ENCODE results near the gene FOLR2.
"Not testable (repeated sequence)": the region's sequence is repeated elsewhere in the genome, so short reads cannot be mapped to it uniquely, and the experiment has no call there.

Gene FOLR2

DNA sequence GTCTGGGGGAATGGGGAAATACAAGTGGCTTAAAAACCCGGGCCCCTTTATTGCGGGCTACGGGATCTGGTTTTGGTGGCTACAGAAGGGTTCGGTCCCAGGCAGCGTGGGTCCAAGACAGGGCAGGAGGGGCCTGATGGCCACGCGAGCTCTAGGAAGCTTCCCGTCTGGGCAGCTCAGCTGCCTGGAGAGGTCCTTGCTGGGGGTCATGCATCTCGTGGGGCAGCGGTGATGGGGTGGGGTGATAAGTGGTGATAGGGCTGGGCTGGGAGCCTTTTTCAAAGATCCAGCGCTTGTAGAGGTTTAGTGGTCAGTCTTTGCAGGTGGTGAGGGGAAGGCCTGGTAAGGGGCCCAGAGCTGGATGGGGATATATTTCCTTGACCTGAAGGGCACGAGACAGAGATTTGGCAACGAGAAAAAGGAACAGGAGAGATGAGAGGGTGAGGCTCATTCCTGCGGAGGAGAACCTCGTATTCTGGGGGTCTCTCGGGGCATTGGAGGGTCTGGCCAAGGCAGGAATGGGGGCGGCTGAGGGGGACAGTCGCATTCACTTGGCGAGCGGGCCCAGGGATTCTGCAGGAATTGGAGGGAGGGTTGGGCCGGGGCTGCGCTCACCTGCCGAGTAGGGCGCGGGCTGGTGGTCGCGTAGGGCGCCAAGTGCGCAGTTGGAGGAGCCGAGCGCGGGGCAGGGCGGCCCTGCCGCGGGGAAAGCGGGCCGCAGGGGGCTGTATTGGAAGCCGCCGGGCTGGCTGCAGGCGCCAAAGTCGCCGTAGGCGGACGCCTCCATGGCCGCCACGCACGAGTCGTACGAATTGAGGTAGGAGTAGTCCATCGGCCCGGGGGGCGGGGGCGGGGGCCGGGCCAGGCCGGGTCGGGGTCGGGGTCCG, 26.8 kb downstream of the FOLR2 start:
- DNase-seq = no peak

DNA sequence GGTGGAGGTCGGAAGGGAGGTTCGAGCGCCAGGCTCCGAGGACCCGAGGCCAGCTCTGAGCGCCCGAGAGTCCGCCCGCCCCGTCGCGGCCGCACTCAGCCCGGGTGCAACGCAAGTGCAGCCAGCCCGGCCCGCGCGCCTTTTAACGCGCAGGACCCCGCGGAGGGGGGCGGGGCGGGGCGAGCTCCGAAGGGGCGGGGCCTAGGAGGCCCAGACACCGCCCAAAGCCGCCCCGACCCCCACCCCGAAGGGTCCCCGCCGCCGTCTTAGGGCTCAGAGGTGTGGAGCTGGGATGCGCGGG, 27.4 kb downstream of the FOLR2 start, which contains the start of gene PHOX2A:
TSS of gene PHOX2A (minus strand) at position 117 of the 301 bp plus-strand sequence. CDS start 172 bp downstream, outside the sequence.
- DNase-seq = no peak

DNA sequence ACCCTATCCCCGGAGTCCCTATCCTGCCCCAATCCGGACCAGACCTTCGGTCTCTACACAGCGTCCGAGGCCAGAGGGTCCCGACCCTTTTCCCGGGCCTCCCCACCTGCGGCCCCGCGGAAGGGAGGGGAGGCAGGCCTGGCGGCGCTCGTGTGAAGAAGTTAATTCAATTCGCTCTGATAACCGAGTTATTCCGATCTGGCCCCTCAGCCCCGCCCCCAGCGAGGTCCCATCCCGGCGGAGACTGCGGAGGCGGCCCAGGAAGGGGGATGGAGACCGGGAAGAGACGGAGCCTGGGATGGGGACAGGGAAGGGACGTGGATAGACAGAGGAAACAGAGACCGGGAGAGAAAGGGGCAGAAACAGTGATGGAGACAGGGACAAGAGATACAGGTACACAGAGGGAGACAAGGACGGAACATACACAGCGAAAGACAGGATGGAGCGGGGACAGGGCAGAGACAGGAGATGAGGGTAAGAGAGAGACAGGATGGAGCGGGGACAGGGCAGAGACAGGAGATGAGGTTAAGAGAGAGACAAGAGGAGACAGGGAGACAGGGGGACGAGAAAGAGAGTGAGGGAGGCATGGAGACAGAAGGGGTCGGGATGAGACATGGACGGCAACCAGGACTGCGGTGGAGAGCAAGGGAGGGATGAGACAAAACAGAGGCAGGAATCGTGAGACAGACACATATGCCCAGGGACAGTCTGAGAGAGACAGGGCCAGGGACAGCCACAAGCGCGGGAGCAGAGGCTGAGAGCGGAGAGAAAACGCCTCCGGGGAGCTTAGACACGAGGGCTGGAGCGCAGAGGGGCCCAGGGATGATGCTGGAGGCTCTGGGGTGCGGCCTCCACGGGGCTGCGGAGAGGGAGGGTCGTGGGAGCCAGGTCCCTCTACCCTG, 28.0 kb downstream of the FOLR2 start:
- no peak for DNase-seq

DNA sequence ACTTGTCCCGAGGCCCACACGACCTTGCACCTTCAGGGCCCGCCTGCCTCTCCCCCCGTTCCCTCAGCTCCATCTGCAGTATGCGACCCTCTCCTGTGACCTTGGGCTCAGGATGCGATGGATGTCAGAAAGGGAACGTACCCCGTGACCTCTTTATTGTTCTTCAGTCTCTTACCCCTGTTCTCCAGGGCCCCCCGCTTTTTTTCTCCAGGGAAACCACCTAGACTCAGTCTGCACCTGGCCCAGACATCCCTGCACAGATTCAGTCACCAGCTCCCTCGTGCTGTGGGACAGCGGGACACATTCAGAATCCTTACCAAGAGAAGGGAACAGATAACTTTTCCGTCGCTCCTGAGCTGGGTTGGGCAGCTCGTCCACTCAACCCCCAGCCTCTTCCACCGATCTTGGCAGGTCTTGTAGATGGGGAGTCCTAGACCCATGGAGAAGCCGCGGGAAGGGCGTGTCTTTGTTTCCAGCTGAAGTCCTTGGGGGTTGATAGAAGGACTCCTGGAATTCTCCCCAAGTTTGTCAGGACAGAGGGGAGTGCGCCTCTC, 28.7 kb downstream of the FOLR2 start:
- DNase-seq = no peak

DNA sequence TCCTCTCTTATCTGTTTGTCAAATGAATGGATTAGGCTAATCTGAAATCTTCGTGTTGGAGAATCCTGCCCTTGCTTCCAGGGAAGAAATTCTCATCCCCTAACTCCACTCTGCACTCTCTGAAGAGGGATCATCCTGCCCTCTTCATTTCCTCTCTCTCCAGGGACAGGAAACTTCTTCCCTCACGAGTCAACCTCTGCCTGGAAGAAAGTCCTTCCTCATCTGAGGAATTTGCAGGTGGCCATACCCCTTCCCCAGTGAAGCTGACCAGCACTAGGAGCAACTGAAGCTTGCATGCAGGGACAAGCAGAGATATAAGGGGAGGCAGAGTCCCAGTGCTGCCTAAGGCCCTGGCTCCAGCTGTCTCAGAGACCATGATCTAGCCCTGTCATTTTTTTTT, 31.0 kb downstream of the FOLR2 start:
- no peak for DNase-seq

DNA sequence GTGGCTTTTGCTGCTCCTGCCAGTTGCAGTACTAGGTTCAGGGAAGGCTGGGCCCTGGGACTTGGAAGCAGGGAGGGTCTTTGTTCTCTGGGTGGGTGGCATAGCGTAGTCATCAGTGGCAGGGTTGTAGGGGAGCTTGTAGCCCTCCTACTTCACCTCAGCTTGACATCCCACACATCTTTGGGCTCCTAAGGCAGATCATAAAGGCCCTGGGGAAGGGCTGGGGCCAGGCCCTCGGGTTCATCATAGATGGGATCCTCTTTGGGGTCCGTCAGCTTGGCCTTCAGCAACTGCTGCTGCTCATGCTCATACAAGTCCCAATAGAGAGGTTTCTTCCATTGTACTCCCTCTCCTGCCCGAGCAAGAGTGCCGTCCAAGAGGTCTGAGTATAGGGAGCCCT, 33.4 kb downstream of the FOLR2 start:
- no peak for DNase-seq

DNA sequence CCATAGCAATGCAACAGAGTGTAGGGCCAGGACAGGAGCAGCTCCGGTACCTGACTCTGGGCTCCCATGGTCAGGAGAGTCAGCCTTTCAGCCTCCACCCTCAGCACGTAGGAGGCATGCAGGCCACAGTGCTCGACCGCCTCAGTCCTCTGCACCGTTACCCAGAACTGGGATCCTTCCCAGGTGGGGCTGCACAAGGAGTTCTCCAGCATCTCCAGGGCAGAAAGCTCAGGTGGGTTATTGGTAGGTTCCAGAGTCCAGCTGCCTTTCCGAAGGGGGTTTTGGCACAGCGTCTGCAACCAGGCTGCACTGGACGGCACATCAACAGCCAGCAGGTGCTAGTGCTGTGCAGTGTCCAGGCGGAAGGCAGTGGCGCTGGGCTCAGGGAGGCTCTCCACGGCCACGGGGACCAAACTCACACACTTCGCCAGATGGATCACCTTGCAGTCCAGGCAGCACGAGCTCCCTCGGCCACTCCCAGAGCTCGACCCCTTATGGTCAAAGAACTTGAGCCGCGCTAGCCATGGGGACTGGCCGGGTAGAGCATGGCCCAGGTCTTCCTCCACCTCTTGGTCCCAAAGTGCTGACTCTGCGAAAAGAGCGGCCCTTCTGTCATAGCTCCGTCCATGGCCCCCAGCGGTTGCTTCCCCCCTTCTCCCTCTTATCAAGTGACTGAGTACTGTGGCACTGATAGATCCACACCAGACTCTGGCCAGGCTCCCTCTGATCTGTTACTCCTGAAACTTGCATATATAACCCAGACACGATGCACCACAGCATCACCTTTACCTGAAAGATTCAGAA, 34.3 kb downstream of the FOLR2 start:
- no peak for DNase-seq

DNA sequence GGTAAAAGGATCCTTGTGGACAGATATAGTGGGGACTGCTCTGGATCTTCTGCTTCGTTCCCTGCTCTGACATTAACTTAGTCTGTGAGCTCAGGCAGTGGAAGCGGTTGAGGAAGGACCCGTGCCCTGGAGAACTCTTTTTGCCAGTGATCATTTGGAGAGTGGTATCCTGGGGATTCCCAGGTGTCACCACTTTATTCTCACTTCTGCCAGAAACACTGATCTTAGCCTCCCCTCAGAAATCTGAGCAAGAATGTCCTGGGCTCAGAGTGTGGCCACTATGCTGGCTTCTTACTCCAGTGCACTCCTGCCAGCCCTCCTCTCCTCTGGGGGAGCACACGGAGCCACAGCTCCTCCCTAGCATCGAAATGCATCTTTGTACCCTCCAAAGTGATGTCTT, 35.0 kb downstream of the FOLR2 start:
- no peak for DNase-seq

DNA sequence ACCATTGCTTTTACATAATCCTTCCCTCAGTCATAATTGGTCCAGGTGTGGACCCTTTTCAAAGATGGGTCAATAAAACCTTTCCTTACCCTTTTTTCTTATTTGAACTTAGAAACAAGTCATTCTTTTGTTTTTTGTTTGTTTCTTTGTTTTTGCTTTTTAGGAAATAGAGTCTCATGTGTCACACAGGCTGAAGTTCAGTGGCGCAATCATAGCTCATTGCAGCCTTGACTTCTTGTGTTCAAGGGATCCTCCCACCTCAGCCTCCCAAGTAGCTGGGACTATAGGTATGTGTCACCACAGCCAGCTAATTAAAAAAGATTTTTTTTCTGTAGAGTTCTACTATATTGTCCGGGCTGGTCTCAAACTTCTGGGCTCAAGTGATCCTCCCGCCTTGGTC, 36.8 kb downstream of the FOLR2 start:
- DNase-seq = no peak

DNA sequence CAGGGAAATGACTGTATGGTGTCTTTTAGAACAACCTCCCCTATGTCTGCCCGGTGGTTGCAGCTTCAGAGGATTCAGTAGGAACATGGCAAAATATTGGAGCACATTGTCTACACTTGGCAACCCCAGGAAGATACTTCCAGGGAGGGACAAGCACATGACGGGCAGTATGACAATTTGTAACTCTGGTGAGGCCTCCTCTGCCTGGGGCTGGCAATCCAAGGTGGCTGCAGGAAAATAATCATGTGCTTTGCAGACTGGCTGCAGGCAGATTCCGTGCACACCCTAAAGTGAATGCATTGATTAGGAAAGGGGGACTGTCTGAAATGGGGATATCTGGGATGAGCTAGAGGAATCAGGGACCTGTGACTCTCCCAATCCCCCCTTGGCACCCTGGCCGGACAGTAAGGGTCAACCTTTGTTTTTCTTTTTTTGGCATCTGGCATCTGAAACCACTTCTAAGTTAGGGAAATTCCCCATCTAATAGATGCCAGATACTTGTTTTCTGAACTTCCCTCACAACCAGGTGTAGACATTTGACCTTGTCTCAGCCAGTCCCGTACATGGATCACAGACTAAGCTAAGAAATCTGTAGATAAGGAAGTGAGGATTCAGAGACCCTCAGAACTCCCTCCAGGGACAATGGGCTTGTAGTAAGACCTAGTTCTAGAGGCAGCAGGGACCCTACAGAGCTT, 37.9 kb downstream of the FOLR2 start:
- no peak for DNase-seq

DNA sequence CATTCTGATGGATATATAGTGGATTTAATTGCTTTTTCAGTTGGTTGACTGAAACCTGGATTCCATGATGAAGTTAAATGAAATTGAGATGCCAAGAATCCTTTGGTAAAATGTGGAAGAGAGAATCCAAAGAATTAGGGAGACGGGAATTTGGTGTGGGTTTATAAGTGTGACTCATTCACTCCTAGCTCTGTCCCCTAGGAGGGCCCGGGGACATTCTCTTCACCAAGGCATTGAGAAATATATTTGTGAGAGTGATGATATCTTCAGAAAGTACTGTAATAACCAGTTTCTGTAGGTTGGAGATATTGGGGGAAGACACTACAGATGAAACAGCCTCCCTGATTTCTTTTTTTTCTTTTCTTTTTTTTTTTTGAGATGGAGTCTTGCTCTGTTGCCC, 41.0 kb downstream of the FOLR2 start:
- no peak for DNase-seq

DNA sequence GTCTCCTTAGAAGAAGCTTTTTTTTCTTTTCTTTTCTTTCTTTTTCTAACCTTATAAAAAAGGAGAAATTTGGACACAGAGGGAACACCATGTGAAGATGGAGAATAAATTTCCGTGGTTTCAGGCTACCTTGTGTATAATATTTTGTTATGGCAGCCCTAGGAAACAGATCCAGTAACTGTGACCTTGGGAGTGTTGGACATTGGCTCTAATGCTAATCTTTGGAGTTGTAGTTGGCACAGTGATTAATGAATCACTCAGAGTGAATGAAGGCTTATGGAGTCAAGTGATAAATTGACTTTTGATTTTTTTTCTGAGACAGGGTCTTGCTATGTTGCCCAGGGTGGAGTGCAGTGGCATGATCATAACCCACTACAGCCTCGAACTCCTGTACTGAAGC, 42.9 kb downstream of the FOLR2 start:
- no peak for DNase-seq

DNA sequence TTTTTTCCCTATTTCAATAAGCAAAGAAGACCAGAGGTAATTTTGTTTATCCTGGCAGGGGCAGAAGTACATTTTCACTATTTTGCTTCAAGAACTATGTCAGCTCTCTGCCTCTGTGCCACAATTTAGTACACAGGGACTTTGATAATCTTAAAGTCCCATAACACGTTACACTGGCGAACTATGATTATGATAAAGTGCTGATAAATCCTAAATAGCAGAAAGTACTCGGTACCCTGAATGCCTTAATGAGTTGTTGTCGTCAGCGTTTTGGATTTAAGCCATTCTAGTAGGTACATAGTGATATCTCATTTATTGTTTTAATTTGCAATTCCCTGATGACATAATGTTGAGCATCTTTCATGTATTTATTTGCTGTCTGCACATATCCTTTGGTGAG, 44.0 kb downstream of the FOLR2 start:
- no peak for DNase-seq

DNA sequence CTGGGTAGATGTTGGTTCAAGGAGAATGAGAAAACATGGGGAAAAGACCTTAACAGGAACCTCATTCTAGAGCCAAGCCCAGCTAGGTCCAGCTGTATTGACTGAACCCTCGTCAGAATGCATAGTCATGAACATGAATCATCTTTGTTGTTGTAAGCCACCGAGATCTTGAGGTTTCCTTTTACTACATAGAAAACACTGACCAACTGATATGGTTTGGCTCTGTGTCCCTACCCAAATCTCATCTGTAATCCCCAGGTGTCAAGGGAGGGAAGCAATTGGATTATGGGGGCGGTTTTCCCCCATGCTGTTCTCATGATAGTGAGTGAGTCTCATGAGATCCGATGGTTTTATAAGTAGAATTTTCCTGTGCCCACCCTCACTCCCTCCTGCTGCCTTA, 46.8 kb downstream of the FOLR2 start:
- DNase-seq = no peak

DNA sequence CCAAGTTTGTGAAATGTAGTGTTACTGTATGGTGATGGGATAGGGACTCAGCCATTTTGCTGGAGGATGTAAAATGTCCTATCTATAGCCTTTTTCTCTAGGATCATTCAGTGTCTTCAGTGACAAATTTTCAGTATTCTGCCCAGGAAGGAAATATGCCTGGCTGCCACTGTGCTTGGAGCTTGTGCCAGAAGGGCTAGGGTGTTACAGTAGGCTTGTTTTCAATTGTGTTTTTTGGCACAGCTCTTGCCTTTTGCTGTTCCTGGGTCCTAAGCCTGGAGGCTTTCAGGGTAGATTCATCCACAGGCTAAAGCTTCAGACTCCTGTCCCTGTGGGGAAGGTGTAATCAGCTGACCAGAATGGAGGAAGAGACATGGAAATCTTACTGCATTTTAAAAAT, 49.4 kb downstream of the FOLR2 start:
- DNase-seq = no peak

DNA sequence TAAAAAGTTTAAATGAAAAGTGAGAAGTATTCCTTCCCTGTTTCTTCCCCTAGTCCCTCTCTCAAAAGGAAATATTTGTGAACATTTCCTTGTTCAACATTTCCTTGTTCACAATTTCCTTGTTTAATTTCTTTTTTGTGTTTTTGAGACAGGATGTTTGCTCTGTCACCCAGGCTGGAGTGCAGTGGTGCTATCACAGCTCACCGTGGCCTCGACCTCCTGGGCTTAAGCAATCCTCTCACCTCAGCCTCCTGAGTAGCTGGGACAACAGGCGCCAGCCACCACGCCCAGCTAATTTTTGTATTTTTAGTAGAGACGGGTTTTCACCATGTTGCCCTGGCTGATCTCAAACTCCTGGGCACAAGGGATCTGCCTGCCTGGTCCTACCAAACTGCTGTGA, 50.4 kb downstream of the FOLR2 start:
- not testable (repeated sequence) for DNase-seq

DNA sequence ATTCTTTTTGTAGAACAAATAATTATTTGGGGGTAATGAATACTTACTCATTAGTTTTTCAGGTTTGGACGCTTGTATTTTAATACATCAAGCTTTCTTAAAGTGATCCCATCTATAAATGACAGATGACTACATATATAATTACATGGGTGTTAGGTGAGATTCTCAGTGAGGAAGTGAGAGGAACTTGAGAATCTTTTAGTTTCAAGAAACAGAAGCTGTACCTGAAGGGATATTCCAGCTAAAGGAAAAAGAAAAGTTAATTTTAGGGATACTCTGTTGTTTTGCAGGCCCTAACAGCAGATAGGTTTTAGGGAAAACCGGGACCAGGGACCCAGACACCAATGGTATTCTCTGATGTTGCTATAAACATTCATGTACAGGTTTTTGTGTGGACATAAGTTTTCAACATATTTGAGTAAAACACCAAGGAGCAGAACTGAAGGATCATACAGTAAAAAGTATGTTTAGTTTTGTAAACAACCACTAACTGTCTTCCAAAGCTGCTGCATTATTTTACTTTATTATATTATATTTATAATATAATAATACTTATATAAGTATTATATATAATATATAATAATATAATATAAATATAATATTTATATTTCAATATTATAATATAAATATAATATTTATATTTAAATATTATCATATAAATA, 51.5 kb downstream of the FOLR2 start:
- DNase-seq = no peak
